HG03469 (cell line): ENCODE data around the gene RGL1.

Experiments used
- ATAC-seq: cut with Tn5 transposase; IDR thresholded peaks from one replicate; pipeline ENCODE4 v1.9.1; 2021; ENCODE audit warnings: mild to moderate bottlenecking, moderate library complexity, moderate number of reproducible peaks; ENCODE audit not compliant: unreplicated experiment

The RGL1 gene

GRCh38 chr1:183859831-183860230 lies 54.9 kb downstream of the RGL1 start:
- ATAC-seq = no peak

GRCh38 chr1:183862967-183863366 lies 58.0 kb downstream of the RGL1 start:
- no peak for ATAC-seq

- no peak for ATAC-seq
These were observed 58.9 kb downstream of the RGL1 start for GRCh38 chr1:183863852-183864251.

GRCh38 chr1:183864611-183865010 lies 59.7 kb downstream of the RGL1 start:
- no peak for ATAC-seq

- ATAC-seq = no peak
These were observed 64.3 kb downstream of the RGL1 start for GRCh38 chr1:183869230-183869629.

- no peak for ATAC-seq
These were observed 64.7 kb downstream of the RGL1 start for GRCh38 chr1:183869664-183870063.

GRCh38 chr1:183870351-183871077 lies 65.6 kb downstream of the RGL1 start:
- no peak for ATAC-seq

GRCh38 chr1:183871142-183871541 lies 66.2 kb downstream of the RGL1 start:
- no peak for ATAC-seq

- no peak for ATAC-seq
These were observed 66.7 kb downstream of the RGL1 start for GRCh38 chr1:183871601-183872000.

- ATAC-seq = no peak
These were observed 67.5 kb downstream of the RGL1 start for GRCh38 chr1:183872403-183872802.

GRCh38 chr1:183873642-183874041 lies 68.7 kb downstream of the RGL1 start:
- no peak for ATAC-seq

- no peak for ATAC-seq
These were observed 71.4 kb downstream of the RGL1 start for GRCh38 chr1:183876309-183876708.

GRCh38 chr1:183877053-183877720 lies 72.3 kb downstream of the RGL1 start:
- no peak for ATAC-seq

- ATAC-seq = no peak
These were observed 74.6 kb downstream of the RGL1 start for GRCh38 chr1:183879494-183879893.

- ATAC-seq = no peak
These were observed 75.0 kb downstream of the RGL1 start for GRCh38 chr1:183879966-183880365.

GRCh38 chr1:183880531-183881243 lies 75.8 kb downstream of the RGL1 start:
- no peak for ATAC-seq

- no peak for ATAC-seq
These were observed 76.6 kb downstream of the RGL1 start for GRCh38 chr1:183881387-183882131.

- no peak for ATAC-seq
These were observed 77.6 kb downstream of the RGL1 start for GRCh38 chr1:183882335-183883167.

GRCh38 chr1:183883623-183884022 lies 78.7 kb downstream of the RGL1 start:
- no peak for ATAC-seq

GRCh38 chr1:183884526-183884925 lies 79.6 kb downstream of the RGL1 start:
- ATAC-seq = no peak
